ENCODE results near the gene ZNF438. TPM values are rescaled to one million over a fixed set of nuclear protein-coding genes. Genes with fewer than 3 reads are reported as not detected.

ZNF438 gene
- polyA plus RNA-seq, 1 experiment: 5.0 TPM

GRCh38 chr10:30877111-30877510 lies 154.6 kb downstream of the ZNF438 start:
- ChIA-PET CTCF (no interaction called here), POLR2A (no interaction called here)
- no peaks in the 10 kb centered on the region for H3K27me3 ChIP-seq (ENCODE audit: control insufficient read depth, insufficient read depth, low read length)
- H3K27ac ChIP-seq (ENCODE audit: low read depth, low read length): no peak overlapping the region
- H3K4me3 ChIP-seq (ENCODE audit: low read depth, low read length): no peak overlapping the region
- H3K9me3 ChIP-seq (ENCODE audit: control insufficient read depth, insufficient read depth, low read length): no peaks in the 10 kb centered on the region
- DNase-seq (ENCODE audit: low read depth, low spot score): no peak
- no peak for TF ChIP-seq CTCF (IDR thresholded peaks at IDR 0.05; ENCODE audit: low read depth, low read length)

- POLR2A ChIA-PET: no interaction called here
- DNase-seq (ENCODE audit: low read depth, low spot score): no peak
- CTCF ChIA-PET: interaction anchor here (0.6 kb wide), 1 partner anchor 53 kb away, joined by 3 read pairs; no protein-coding TSS in a partner anchor
Observed at GRCh38 chr10:30873411-30873810, 158.3 kb downstream of the ZNF438 start.

GRCh38 chr10:30870896-30871295 lies 160.8 kb downstream of the ZNF438 start:
- Histone ChIP-seq H3K27ac (ENCODE audit: low read depth, low read length) (no peak overlapping the region), H3K4me3 (ENCODE audit: low read depth, low read length) (no peak overlapping the region), H3K9me3 (ENCODE audit: control insufficient read depth, insufficient read depth, low read length) (no peaks in the 10 kb centered on the region; the same call in 1 of the 2 replicates), H3K27me3 (ENCODE audit: control insufficient read depth, insufficient read depth, low read length) (no peaks in the 10 kb centered on the region)
- no peak for DNase-seq (ENCODE audit: low read depth, low spot score)
- TF ChIP-seq CTCF (IDR thresholded peaks at IDR 0.05; ENCODE audit: low read depth, low read length): no peak
- CTCF ChIA-PET: interaction anchor here (0.7 kb wide), 1 partner anchor 212 kb away, joined by 3 read pairs; no protein-coding TSS in a partner anchor
- POLR2A ChIA-PET: no interaction called here

More at GRCh38 chr10:30873411-30873810, 158.3 kb downstream of the ZNF438 start:
- Histone ChIP-seq H3K27ac (ENCODE audit: low read depth, low read length) (no peak overlapping the region), H3K27me3 (ENCODE audit: control insufficient read depth, insufficient read depth, low read length) (no peaks in the 10 kb centered on the region), H3K9me3 (ENCODE audit: control insufficient read depth, insufficient read depth, low read length) (no peaks in the 10 kb centered on the region), H3K4me3 (ENCODE audit: low read depth, low read length) (no peak overlapping the region)
- TF ChIP-seq CTCF (IDR thresholded peaks at IDR 0.05; ENCODE audit: low read depth, low read length): no peak

- no peak for TF ChIP-seq CTCF (IDR thresholded peaks at IDR 0.05; ENCODE audit: low read depth, low read length)
Observed at GRCh38 chr10:30869566-30869965, 162.1 kb downstream of the ZNF438 start.

GRCh38 chr10:30868611-30869010 lies 163.1 kb downstream of the ZNF438 start:
- no peak for DNase-seq (ENCODE audit: low read depth, low spot score)
- Histone ChIP-seq H3K27ac (ENCODE audit: low read depth, low read length) (no peak overlapping the region), H3K4me3 (ENCODE audit: low read depth, low read length) (no peak overlapping the region), H3K27me3 (ENCODE audit: control insufficient read depth, insufficient read depth, low read length) (no peaks in the 10 kb centered on the region), H3K9me3 (ENCODE audit: control insufficient read depth, insufficient read depth, low read length) (no peaks in the 10 kb centered on the region; the same call in 1 of the 2 replicates)
- ChIA-PET CTCF (no interaction called here), POLR2A (no interaction called here)
- TF ChIP-seq CTCF (IDR thresholded peaks at IDR 0.05; ENCODE audit: low read depth, low read length): no peak

More at GRCh38 chr10:30869566-30869965, 162.1 kb downstream of the ZNF438 start:
- no peak for DNase-seq (ENCODE audit: low read depth, low spot score)
- Histone ChIP-seq H3K27me3 (ENCODE audit: control insufficient read depth, insufficient read depth, low read length) (no peaks in the 10 kb centered on the region), H3K4me3 (ENCODE audit: low read depth, low read length) (no peak overlapping the region), H3K9me3 (ENCODE audit: control insufficient read depth, insufficient read depth, low read length) (no peaks in the 10 kb centered on the region; the same call in 1 of the 2 replicates), H3K27ac (ENCODE audit: low read depth, low read length) (no peak overlapping the region)
- CTCF ChIA-PET: no interaction called here
- POLR2A ChIA-PET: no interaction called here
